HG03378 (cell line): ENCODE measurements around the gene MYL2.
"Not testable (repeated sequence)": the region's sequence is repeated elsewhere in the genome, so short reads cannot be mapped to it uniquely, and the experiment has no call there.

Experiments used
- ATAC-seq: cut with Tn5 transposase; IDR thresholded peaks from one replicate; pipeline ENCODE4 v1.9.1; 2021; ENCODE audit warnings: mild to moderate bottlenecking, moderate library complexity; ENCODE audit not compliant: unreplicated experiment

The MYL2 gene

GRCh38 chr12:110920324-110920910 lies at the start of gene MYL2:
Gene MYL2 (minus strand): TSS chr12:110920579. CDS start chr12:110920529, 50 bp downstream.
- ATAC-seq: no peak

GRCh38 chr12:110966081-110966760 lies 45.8 kb upstream of the MYL2 start:
- no peak for ATAC-seq

- no peak for ATAC-seq
Measured at GRCh38 chr12:110965574-110965973, 45.2 kb upstream of the MYL2 start.

- ATAC-seq: no peak
Measured at GRCh38 chr12:110960795-110961194, 40.4 kb upstream of the MYL2 start.

- ATAC-seq: no peak
Measured at GRCh38 chr12:110957652-110958051, 37.3 kb upstream of the MYL2 start.

GRCh38 chr12:110957159-110957558 lies 36.8 kb upstream of the MYL2 start:
- ATAC-seq: no peak

- ATAC-seq: not testable (repeated sequence)
Measured at GRCh38 chr12:110950867-110951266, 30.5 kb upstream of the MYL2 start.

GRCh38 chr12:110950466-110950865 lies 30.1 kb upstream of the MYL2 start:
- ATAC-seq: not testable (repeated sequence)

- ATAC-seq: no peak
Measured at GRCh38 chr12:110948041-110948440, 27.7 kb upstream of the MYL2 start.

- ATAC-seq: no peak
Measured at GRCh38 chr12:110943373-110943772, 23.0 kb upstream of the MYL2 start.

- ATAC-seq: no peak
Measured at GRCh38 chr12:110941391-110941790, 21.0 kb upstream of the MYL2 start.

GRCh38 chr12:110940933-110941332 lies 20.6 kb upstream of the MYL2 start:
- no peak for ATAC-seq

GRCh38 chr12:110940296-110940695 lies 19.9 kb upstream of the MYL2 start:
- ATAC-seq: no peak

GRCh38 chr12:110937104-110937641 lies 16.8 kb upstream of the MYL2 start:
- ATAC-seq: no peak

- ATAC-seq: no peak
Measured at GRCh38 chr12:110936367-110937103, 16.2 kb upstream of the MYL2 start.

GRCh38 chr12:110935588-110935987 lies 15.2 kb upstream of the MYL2 start:
- ATAC-seq: no peak

GRCh38 chr12:110934093-110934852 lies 13.9 kb upstream of the MYL2 start:
- ATAC-seq: no peak

- no peak for ATAC-seq
Measured at GRCh38 chr12:110933326-110933974, 13.1 kb upstream of the MYL2 start.

- ATAC-seq: no peak
Measured at GRCh38 chr12:110932046-110932445, 11.7 kb upstream of the MYL2 start.

- no peak for ATAC-seq
Measured at GRCh38 chr12:110931315-110931728, 10.9 kb upstream of the MYL2 start.
